EH (cell line): ENCODE data around the gene CCM2.
A peak's percentile ranks its signal among the peaks of the same experiment; 100 is the strongest.
"Not testable (repeated sequence)": the region's sequence is repeated elsewhere in the genome, so short reads cannot be mapped to it uniquely, and the experiment has no call there.

Experiments used
- DNase-seq: peaks from one replicate; pipeline ENCODE4 v3.0.0-alpha.2; 2015; ENCODE audit warnings: low read depth

CCM2 gene

DNA sequence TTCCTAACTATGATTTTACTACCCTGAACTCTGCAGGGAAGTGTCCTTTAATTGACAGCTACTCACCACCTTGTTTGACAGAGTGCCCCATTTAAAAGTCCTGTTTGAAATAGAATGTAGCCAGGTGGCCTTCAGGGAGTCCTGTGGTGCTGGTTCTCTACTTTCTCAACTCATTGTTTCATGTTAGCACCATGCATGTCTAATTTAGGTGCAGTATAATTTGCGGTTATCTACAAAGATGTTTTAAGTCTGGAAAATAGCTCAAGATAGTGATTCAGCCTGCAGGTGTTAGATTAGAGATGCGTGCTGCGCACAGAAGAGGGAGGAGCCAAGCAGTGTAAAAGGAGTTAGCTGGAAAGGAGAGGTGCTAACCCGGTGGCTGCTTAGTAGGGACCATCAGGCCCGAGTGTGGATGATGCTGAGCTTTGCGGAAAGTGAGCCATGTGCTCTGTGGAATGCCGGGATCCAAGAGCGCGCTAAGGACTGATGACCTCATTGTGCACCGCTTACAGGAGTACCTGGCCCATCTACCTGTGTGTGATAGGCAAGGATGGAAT lies 1.2 kb downstream of the CCM2 start:
- DNase-seq = no peak

DNA sequence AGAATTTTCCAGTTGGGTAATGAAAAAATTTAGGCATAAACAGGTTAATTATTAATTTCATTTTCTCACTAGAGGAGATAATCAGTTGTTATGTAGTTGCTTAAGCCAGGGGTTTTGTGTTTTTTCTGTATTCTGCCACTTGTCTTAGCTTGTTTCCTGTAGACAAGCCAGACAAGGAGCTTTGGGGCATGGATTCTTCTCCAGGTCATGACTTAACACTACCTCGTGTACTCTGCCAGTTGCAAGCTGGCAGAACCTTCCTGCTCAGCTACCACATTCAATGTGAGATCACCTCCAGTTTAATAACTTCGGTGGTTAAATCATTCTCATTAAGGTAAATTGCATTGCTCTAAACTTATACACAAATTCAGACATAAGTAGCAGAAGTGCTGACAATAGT lies 1.8 kb downstream of the CCM2 start:
- no peak for DNase-seq

DNA sequence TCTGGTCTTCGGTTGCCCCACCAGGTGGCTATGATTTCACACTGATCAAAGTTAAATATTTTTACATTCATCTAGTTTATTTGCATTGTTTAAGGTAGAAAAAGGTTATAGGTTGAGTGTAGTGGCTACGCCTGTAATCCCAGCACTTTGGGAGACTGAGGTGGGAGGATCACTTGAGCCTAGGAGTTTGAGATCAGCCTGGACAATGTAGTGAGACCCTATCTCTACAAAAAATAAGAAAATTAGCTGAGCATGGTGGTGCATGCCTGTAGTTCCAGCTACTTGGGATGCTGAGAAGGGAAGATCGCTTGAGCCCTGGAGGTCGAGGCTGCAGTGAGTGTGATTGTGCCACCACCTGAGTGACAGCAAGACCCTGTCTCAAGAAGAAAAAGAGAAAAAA lies 3.8 kb downstream of the CCM2 start:
- no peak for DNase-seq

DNA sequence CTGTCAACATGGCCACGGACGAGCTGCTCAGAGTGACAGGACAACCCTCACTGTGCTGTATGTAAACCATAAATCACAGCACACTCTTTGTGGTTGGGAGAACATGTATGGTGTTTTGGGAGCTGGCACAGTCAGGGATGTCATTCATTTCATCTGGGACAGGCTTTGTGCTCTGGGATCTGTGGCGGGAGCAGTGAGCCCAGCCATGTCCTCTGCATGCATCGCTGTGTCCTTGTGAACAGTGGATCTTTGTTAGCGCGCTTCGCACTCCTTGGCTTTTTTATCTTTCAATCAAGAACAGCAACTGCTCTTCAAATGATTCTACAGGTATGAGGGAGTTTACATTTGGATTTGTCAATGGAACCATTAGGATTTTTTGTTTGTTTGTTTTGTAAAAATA lies 7.1 kb downstream of the CCM2 start:
- no peak for DNase-seq

DNA sequence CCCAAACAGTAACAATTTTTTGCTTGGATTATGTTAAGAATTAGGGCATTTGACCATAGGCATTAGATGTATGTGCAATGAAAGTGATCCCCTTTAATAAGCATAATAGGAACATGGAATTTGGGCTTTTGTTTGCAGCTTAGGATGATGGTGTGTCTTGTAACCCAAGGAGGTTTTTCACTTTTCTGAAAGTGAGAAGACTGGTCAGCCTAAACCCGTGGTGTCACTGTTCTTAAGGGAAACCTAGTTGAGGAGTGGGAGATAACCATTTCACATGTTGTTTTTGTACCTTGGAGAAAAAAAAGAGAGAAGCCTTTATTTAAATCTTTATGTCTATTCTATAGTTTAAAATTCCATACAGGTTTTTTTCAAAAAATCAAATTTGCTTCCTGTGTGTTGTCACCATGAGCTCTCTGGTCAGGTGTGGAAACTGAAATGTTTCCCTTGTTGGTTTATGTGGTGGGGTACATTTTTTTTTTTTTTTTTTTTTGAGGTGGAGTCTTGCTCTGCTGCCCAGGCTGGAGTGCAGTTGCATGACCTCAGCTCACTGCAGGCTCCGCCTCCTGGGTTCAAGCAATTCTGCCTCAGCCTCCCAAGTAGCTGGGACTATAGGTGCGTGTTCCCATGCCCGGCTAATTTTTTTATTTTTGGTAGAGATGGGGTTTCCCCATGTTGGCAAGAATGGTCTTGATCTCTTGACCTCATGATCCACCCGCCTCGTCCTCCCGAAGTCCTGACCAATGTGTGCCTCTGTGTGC lies 7.7 kb downstream of the CCM2 start:
- DNase-seq = no peak

DNA sequence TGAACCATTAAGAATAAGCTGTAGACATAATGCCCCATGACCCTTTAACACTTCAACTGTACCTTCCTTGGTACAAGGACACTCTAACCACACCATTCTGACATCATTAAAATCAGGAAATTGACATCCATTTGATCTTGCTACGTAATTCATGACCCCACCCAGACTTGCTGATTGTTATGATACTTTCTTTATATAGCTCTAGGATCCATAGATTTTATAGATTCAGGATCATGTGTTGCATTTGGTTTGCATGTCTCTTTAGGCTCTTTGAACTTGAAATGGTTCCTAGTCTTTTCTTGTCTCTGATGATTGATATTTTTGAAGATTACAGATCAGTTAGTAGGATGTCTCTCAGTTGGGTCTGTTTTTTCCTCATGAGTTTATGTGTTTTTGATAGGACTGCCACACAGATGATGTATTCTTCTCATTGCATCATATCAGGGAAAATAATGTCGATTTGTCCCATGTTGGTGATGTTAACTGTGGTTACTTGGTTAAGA lies 13.5 kb downstream of the CCM2 start:
- no peak for DNase-seq

DNA sequence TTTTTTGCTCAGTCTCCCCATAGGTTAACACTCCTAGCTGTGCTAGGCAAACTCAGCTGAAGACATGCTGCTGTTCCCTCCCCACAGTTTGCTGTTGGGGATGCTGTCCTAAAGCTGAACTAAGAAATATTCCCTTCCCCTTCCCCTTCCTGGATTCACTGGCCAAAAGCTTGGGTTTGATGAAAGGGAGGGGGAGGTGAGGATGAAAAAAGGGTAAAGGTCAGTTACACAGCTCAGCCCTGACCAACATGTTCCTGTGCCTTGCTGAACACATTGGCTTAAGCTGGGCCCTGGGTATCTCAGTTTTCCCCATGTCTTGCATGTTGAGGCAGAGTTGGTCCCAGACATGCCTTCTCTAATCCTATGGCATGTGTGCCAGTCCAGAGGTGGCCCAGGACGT lies 15.3 kb downstream of the CCM2 start:
- DNase-seq = no peak

DNA sequence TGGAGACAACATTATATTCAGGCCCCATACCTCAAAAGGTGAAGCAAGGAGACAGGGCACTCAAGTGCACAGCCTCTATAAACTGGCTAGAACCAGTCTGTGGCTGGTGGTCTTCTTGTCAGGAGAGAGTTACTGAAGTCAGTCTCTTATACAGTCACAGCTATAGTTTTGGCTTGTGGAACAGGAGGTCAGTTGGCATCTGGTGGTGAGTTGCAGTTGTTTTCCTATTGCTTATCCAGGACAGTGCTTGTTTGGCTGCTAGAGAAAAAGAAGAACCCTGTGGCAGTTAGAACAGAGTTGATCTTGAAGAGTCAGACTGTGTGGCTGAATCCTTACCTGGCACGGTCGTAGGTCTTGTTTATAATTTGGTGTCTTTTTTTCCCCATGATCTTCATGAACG lies 17.3 kb downstream of the CCM2 start:
- no peak for DNase-seq

DNA sequence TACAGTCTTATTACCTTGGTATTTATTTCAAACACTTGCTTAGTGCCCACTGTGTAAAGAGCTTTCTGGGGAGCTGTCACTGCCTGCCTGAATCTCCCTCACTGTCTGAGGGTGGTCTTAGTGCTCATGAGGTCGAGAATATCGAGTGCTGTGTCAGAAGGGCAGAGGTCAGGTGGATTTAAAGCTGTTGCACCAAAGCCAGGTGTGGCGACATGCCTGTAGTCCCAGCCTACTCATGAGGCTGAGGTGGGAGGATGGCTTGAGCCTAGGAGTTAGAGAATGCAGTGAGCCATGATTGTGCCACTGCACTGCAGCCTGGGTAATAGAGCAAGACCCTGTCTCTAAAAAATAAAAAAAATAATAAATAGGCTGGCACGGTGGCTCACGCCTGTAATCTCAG lies 20.9 kb downstream of the CCM2 start:
- DNase-seq = no peak

DNA sequence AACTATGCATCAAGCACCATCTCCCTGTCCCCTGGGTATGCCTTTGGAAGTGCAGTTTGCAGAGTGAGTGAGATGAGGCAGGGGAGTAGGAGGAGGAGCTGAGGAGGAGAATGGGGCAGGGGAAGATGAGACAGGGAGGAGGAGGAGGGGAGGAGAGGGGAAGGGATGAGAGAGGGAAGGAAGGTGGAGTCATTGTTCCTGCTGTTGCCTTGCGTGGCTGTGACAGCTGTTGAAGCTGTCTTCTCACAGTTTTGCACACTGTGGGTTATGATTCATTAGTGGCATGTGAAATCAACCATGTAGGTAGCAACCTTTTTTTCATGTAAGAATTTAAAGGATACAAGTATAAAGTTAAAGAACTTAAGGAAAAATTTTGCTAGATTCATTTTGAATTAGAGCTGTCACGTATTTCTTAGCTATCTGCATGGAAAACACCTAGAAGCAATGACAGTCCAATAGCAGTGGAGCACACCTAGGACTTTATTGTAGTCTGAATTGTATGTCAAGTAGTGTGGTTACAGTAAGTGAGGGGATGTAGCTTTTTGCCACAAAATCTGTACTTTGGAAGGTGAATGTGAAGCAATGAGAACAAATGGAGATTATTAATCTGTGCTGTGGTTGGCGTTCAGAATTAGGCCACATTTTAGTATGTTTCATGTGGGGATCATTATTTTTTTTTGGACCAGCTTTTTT lies 21.7 kb downstream of the CCM2 start:
- peak; percentile 43 for DNase-seq

DNA sequence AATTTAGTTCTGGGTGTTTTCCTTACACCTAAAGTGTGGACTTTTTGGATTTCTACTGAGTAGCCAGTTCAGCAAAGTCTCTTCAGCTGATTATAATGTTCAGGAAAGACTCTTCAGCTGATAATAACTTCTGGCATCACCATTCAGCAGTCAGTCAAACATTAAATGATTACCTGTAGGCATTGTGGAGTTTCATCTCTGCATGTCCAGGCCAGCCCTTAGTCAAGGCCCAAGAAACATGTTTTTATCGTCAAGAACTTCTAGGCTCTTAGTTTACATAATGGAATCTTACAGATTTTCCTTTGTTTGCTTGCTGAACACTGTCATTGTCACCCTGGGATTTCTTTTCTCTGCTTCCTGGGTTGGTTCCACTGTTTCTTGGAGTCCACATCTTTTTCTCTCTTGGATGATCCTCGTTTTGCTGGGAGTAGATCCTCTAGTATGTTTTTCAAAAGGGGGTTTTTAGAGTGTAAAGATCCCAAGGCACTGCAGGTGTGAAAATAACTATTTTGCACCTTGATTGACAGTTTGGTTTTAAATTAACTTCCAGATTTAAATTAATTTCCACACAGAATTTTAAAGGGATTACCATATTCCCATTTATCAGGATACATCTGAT lies 24.2 kb downstream of the CCM2 start:
- DNase-seq = no peak

DNA sequence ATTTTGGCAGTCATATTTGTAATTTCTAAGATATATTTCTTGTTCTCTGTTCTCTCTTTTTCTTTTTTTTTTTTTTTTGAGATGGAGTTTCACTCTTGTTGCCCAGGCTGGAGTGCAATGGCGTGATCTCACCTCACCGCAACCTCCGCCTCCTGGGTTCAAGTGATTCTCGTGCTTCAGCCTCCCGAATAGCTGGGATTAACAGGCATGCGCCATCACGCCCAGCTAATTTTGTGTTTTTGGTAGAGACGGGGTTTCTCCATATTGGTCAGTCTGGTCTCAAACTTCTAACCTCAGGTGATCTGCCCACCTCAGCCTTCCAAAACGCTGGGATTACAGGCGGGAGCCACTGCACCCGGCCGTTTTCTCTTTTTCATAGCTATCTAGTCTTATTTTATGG lies 25.5 kb downstream of the CCM2 start:
- not testable (repeated sequence) for DNase-seq

DNA sequence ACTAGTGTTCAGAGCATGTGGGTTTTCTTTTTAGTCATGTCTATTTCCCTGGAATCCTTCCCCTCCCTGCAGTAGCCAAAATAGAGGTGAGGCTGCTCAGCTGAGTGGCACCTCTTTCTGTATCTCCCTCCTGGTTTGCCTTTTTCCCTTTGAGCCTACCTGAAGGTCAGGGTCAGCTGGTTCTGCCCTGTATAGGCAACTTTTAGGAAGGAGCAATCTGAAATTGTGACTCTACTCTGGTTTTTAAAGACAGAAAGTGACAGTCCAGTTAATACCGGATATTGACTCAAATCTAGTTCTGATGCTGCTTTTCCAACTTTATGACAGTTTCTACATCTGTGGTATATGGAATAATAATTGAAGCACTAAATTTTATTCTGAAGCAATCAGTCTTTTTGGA lies 26.0 kb downstream of the CCM2 start:
- DNase-seq = no peak

DNA sequence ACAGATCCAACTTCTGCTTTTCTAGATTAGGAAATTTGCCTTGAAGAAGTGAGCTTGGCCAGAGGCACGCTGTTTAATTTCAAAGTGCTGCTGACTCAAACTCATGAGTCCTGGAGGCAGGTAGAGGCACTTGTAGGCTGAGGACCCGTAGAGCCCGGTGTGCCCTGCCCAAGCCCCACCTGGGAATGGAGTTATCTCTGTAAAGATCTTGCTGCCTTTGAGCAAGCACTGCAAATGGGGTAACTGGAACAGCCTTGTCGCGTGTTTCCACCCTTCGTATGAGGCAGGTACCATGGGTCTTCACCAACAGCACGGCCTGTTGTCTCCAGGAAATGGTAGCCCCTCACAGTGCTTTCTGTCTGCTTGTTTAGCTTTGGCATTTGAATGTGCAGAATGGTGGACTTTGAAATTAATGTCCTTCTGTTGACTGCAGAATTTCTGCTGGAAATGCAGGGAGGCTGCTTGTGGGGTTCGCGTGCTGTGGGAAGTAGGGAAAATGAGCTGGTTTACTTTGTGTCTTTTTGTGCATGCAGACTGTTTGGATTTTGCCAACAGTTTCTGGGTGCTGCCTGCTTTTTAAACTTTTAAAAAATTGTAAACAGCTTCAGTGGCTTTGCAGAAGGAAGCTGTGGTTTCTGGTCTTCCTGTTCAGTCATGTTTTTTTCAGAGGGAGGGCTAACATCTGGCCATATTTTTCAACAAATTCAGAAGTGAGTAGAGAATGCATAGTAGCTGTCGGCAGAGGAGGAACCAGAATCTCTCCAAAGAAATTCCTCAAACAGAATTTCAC lies 27.2 kb downstream of the CCM2 start:
- peak; percentile 47 for DNase-seq

DNA sequence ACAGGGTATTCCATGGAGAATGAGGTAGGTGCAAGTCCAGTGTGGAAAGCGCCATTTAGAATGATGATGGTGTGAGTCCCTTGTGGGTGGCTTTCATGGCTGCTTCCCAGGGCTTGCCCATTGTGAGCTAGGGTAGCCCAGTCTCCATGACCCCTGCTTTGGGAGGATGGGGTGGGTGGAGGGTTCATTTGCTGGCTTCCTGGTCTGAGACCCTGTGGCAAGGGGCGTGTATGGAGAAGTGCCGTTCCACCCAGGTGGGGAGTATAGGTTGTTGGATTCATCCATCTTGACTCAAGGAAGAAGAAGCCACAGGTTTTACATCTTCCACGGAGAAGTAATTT lies 27.7 kb downstream of the CCM2 start:
- DNase-seq = no peak

DNA sequence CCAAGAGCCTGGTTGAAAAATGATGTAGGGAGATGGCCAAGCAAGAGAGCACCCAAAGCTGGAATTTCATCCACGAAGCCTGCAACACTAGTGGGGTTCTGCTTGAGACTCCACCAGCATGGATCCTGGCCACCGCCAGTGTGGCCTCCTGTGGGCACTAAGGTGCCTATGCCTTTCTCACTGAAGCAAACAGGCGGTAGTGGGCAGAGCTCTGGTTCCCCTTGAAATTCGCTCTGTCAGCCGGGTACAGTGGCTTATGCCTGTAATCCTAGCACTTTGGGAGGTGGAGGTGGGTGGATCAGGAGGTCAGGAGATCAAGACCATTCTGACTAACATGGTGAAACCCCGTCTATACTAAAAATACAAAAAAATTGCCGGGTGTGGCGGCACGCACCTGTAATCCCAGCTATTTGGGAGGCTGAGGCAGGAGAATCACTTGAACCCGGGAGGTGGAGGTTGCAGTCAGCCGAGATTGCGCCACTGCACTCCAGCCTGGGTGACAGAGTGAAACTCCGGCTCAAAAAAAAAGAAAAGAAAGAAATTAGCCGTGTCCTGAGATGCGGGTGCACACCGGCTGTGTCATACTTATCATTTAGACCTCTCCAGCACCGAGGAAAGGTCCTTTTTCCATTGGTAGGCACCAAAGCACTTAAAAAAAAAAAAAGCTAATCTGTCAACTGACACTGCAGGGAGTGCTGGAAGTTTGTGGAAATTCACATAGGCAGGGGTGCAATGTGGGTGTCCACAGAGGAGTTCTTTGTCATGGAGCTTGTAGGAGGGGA lies 28.3 kb downstream of the CCM2 start:
- no peak for DNase-seq

DNA sequence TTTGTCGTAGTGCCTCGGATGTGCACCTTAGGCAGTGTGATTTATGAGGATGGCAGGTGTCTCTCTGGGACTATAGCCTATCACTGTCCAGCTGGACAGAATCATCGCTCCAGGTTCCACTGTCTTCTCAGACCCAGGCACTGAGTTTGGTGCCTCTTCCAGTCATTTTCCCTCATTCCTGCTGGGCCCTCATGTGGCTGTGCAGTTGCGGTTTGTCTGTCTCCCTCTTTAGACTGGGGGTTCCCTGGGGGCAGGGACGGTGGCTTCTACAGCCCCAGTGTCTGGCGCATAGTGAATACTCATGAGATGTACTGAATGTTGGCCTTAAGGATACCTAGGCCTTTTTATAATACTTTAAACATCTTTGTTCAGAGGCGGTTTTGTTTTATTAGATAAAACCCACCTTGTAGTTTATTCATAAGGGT lies 28.9 kb downstream of the CCM2 start:
- no peak for DNase-seq

DNA sequence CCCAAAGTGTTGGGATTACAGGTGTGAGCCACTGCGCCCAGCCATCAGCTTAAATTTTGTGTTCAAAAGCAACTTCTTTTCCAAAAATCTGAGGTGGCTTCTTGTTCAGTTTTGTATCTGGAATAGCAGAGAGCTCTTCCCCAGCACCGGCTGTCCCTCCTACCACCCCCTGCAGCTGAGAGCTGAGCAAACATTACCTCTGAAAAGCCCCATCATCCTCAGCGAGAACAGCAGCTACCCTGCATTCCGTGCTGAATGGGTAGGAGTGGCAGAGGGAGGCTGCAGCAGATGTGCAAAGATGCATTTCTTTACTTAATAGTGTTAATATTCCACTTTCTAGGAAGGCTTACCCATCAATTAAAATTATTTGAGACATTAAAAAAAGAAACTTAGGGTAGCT lies 31.8 kb downstream of the CCM2 start:
- no peak for DNase-seq

DNA sequence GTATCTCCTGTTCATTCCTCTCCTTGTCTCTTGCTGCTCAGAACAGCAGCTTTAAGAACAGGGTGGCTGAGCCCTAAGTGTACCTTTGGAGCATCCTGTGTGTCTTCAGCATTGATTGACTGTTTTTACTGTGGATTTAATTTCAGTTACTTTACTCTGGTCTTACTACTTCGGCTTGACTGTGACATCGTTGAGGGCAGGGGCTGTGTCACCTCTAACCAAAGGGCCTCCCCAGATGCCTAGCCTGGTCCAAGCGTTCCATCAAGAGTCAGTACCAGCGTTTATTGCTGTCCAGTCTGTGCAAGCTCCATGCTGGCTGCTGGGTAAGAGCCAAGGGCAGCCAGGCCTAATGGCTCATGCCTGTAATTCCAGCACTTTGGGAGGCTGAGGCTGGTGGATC lies 32.4 kb downstream of the CCM2 start:
- peak; percentile 11 for DNase-seq

DNA sequence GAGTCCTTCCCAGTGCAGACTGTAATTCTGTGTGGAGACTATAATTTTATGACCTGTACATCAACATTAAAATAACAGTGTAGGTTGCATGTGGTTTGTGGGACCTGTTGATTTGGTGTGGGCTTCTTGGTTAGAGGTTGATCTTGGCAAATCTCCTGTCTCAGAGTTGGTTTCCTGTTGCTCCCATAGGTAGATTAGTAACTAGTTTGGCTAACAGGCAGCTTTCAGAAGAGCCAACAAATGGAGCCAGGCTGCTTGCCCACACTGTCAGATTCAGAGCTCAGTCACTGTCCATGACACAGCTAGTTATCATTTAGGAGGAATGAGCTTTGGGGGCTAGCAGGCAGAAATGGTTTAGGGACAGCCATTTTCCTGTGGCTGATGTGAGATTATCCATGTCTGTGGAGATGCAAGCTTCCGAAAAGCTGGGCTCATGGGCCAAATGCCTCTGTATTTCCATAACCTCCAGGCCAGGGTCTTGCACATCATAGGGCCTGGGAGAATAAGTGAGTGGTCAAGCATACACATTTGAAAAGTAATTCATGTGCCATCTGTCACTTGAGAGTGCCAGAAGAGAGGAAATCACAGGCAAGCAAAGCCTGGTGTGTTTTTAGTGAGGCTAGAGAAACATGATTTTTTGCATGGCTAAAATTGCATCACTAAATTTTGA lies 33.4 kb downstream of the CCM2 start:
- DNase-seq = peak; percentile 51

DNA sequence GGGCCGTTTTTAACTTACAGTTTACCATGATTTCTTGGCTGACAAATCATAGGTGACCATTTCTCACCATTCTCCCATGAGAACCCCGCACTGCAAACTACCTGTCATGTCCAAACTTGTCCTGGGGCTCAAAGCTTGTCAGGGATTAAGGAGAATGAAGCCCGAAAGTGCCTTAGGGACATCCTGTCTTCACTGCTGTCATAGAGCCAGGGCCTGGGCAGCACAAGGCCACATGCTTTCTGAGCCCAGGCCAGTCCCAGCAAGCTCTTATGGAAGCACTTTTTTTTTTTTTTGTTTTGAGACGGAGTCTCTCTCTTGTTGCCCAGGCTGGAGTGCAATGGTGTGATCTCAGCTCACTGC lies 33.9 kb downstream of the CCM2 start:
- peak; percentile 7 for DNase-seq
